Chondrocyte (in vitro differentiated cells): Measurements from ENCODE around the gene DUSP6. TPM values are rescaled to one million over a fixed set of nuclear protein-coding genes. Genes with fewer than 3 reads are reported as not detected.
A peak's percentile ranks its signal among the peaks of the same experiment; 100 is the strongest.

Source experiments
- DNase-seq: peaks from one replicate; pipeline ENCODE4 v3.0.0; 2021; ENCODE audit warnings: mixed read lengths, low spot score
- H3K27ac Mint-ChIP-seq: one replicate; pipeline ENCODE4 v1.8.0; 2021; ENCODE audit warnings: mild to moderate bottlenecking, moderate library complexity, mixed read lengths; ENCODE audit not compliant: unreplicated experiment
- H3K27me3 Mint-ChIP-seq: 2 replicates; pipeline ENCODE4 v1.8.0; 2021; ENCODE audit warnings: low read depth, mixed read lengths
- H3K36me3 Mint-ChIP-seq: 2 replicates; pipeline ENCODE4 v1.8.0; 2021; ENCODE audit warnings: low read depth, mixed read lengths
- H3K4me1 Mint-ChIP-seq: 2 replicates; pipeline ENCODE4 v1.8.0; 2021; ENCODE audit warnings: low read depth, mild to moderate bottlenecking, mixed read lengths
- H3K4me3 Mint-ChIP-seq: one replicate; pipeline ENCODE4 v1.8.0; 2021; ENCODE audit warnings: mild to moderate bottlenecking, moderate library complexity, mixed read lengths; ENCODE audit not compliant: unreplicated experiment
- H3K9me3 Mint-ChIP-seq: 2 replicates; pipeline ENCODE4 v1.8.0; 2021; ENCODE audit warnings: low read depth, mixed read lengths
- total RNA-seq: library from RNA; stranded (reverse); gene quantifications from 3 replicates; pipeline ENCODE4 v1.2.1, GENCODE V29; 2021
- TF ChIP-seq, protein P1 (sequence below): fragments of 200-600 bp; sonication (generic); IDR thresholded peaks from 2 replicates; pipeline ENCODE4 v1.5.0; 2021; ENCODE audit warnings: antibody characterized with exemption, mild to moderate bottlenecking, moderate library complexity

DUSP6 gene
- total RNA-seq, 1 donor from 2014 or later, result 8.3 TPM

DNA sequence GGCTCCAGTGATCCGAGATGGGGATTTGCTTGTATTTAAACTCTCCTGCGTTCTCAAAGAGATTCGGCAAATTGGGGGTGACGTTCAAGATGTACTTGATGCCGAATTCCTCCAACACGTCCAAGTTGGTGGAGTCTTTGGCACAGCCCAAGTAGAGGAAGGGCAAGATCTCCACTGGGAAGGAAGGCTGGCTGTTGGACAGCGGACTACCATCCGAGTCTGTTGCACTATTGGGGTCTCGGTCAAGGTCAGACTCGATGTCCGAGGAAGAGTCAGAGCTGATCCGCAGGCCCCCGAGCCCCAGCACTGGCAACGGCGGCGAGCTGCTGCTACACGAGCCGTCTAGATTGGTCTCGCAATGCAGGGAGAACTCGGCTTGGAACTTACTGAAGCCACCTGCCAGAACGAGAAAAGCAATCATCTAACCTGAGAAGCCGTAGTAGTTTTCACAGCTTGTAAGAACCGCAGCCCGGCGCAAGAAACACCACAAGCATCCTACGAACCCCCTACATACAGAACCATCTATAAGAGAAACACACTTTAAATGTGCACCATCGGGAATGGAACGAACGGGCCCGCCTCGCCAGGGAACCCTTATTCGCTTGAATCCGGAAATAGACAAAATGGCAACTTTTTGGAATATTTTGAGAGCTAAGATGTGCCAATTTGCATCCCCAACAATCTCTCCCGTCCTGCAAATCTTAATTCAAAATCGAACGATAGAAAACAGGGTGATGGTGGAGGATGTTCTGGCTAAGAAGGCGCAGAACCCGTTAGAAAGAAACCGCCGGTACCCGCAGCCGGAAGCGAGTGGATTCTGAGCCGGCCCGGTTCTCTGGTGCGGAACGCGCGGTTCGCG is 1.4 kb downstream of the DUSP6 start:
- H3K4me1 Mint-ChIP-seq, result peaks cover 62% of the 10 kb centered on the region
- H3K36me3 Mint-ChIP-seq, result no peaks in the 10 kb centered on the region
- TF ChIP-seq, protein P1, sequence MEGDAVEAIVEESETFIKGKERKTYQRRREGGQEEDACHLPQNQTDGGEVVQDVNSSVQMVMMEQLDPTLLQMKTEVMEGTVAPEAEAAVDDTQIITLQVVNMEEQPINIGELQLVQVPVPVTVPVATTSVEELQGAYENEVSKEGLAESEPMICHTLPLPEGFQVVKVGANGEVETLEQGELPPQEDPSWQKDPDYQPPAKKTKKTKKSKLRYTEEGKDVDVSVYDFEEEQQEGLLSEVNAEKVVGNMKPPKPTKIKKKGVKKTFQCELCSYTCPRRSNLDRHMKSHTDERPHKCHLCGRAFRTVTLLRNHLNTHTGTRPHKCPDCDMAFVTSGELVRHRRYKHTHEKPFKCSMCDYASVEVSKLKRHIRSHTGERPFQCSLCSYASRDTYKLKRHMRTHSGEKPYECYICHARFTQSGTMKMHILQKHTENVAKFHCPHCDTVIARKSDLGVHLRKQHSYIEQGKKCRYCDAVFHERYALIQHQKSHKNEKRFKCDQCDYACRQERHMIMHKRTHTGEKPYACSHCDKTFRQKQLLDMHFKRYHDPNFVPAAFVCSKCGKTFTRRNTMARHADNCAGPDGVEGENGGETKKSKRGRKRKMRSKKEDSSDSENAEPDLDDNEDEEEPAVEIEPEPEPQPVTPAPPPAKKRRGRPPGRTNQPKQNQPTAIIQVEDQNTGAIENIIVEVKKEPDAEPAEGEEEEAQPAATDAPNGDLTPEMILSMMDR, result no peak
- peak overlapping the region; percentile 85 for H3K4me3 Mint-ChIP-seq
- peak overlapping the region; percentile 59 for H3K27ac Mint-ChIP-seq
- H3K27me3 Mint-ChIP-seq, result no peaks in the 10 kb centered on the region
- no peaks in the 10 kb centered on the region for H3K9me3 Mint-ChIP-seq
- no peak for DNase-seq

DNA sequence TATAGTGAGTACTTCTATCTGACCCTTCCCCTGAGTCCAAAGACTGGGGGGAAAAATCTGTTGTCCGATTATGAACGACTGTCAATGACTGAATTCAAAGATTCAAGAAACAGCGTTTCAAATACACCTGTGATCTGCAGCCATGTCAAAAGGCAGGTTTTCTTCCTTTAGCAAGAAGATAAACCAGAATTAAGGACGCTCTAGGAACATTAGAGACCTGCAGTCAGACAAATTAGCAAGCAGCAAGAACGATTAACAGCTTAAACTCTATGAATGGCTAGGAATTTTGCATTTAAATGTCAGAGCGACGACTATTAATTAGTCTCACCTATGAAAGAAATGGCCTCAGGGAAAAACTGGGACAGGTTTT is 2.1 kb downstream of the DUSP6 start:
- no peak for DNase-seq
- H3K9me3 Mint-ChIP-seq, result no peaks in the 10 kb centered on the region
- TF ChIP-seq, protein P1, result no peak
- no peaks in the 10 kb centered on the region for H3K36me3 Mint-ChIP-seq
- peak overlapping the region; percentile 59 for H3K27ac Mint-ChIP-seq
- peaks cover 58% of the 10 kb centered on the region for H3K4me1 Mint-ChIP-seq
- H3K4me3 Mint-ChIP-seq, result peak overlapping the region; percentile 85
- H3K27me3 Mint-ChIP-seq, result no peaks in the 10 kb centered on the region

DNA sequence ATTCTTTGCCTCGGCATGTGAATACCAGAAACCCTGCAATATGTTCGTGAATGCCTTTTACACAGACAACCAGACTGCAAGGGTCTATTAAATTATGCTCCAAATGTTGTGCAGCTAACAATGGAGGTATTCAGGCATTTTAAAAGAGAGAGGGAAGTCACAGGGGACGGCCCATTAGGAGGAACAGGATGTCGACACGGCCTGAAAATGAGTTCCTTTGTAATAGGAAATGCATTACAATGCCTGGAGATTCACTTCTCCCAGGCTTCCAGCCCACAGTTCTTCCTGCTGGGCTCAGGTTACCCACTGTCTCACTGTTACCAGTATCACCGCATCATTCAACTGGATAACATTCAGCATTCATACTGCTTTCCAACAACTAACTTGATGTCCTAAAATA is 2.5 kb downstream of the DUSP6 start:
- Mint-ChIP-seq H3K9me3 (no peaks in the 10 kb centered on the region), H3K4me3 (peak overlapping the region; percentile 85), H3K27ac (peak overlapping the region; percentile 36), H3K36me3 (no peaks in the 10 kb centered on the region), H3K4me1 (peaks cover 53% of the 10 kb centered on the region), H3K27me3 (no peaks in the 10 kb centered on the region)
- no peak for DNase-seq
- TF ChIP-seq, protein P1, result no peak

DNA sequence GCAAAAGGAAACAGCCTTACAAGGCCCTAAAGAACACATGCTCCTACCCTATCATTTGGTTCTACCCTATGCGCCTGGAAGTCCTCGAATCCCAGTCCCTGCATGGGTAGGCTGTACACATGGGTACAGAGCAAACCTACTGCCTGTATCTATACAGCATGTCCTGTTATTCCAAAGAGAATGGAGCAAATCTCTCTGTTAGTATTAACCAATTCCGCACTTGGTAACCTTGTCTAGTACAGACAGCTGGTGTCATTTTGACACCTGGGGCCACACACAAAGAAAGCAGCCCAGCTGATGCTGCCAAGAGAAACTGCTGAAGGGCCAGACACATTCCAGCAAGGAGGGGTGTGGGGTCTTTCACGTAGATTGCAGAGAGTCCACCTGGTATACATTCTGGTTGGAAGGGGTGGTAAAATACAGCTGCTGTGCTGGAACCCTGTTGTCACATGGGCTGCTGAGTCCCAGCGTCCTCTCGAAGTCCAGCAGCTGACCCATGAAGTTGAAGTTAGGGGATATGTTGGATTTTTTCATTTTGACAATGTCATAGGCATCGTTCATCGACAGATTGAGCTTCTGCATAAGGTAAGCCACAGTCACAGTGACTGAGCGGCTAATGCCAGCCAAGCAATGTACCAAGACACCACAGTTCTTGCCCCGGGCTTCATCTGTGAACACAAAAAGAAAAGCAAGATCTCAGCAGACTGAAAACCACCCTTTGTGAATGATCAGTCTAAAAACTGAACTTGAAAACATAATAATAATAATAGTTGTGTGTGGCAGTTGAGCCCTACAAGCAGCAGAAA is 3.2 kb downstream of the DUSP6 start:
- Mint-ChIP-seq H3K4me3 (peak overlapping the region; percentile 85), H3K9me3 (no peaks in the 10 kb centered on the region), H3K27ac (no peak overlapping the region), H3K4me1 (peaks cover 55% of the 10 kb centered on the region), H3K36me3 (no peaks in the 10 kb centered on the region), H3K27me3 (no peaks in the 10 kb centered on the region)
- TF ChIP-seq, protein P1, result no peak
- DNase-seq, result no peak

DNA sequence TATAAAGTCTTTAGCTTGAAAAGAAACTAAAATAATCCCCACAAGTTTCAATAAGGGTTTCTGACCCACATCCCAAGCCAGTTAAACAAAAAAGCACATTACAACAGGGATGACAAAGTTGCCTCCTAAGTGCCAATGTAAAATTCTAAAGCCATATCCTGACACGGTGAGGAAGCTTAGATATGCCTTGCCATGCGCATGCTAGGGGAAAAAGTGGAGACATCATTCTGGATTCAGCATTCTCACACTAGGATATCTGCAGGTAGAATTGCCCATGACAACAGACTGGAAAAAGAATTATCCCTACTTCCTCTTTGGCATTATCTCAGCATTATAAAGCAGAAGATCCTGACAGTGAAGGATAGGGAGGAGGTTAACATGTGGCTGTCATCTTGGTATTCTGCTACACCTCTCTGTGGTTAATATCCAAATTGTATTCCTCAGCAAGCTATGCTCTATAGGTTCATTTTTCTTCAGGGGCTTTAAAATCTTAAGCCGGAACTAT is 4.9 kb downstream of the DUSP6 start:
- H3K9me3 Mint-ChIP-seq, result no peaks in the 10 kb centered on the region
- no peaks in the 10 kb centered on the region for H3K27me3 Mint-ChIP-seq
- H3K4me1 Mint-ChIP-seq, result peaks cover 61% of the 10 kb centered on the region
- H3K4me3 Mint-ChIP-seq, result no peak overlapping the region
- H3K36me3 Mint-ChIP-seq, result no peaks in the 10 kb centered on the region
- TF ChIP-seq, protein P1, result no peak
- DNase-seq, result no peak
- H3K27ac Mint-ChIP-seq, result no peak overlapping the region
